ENCODE results near the gene INHBE. TPM values are rescaled to one million over a fixed set of nuclear protein-coding genes. Genes with fewer than 3 reads are reported as not detected.
"Not testable (repeated sequence)": the region's sequence is repeated elsewhere in the genome, so short reads cannot be mapped to it uniquely, and the experiment has no call there.

The INHBE gene

GRCh38 chr12:57500213-57500612 is 45.1 kb downstream of the INHBE start:
- WGBS = 96% methylated on average over 11 of the region's 11 CpGs
- H2BK120ac ChIP-seq (ENCODE audit: low read depth, low read length) = no peak overlapping the region
- H2BK15ac ChIP-seq (ENCODE audit: low read depth, poor library complexity, severe bottlenecking) = no peak overlapping the region
- no peak overlapping the region for H3K14ac ChIP-seq (ENCODE audit: low read length in 2 of 2)
- no peaks in the 10 kb centered on the region for H3K27me3 ChIP-seq (ENCODE audit: control insufficient read depth in 1 of 2, insufficient read depth in 1 of 2, low read length in 2 of 2)
- no peak overlapping the region for H3K4me3 ChIP-seq (ENCODE audit: insufficient read depth in 1 of 2, low read depth in 1 of 2, low read length in 2 of 2)
- H3K23ac ChIP-seq (ENCODE audit: low read length in 2 of 2) = no peak overlapping the region
- H2BK12ac ChIP-seq (ENCODE audit: low read length in 2 of 2) = no peak overlapping the region
- H4K8ac ChIP-seq (ENCODE audit: low read length) = no peak overlapping the region
- no peak overlapping the region for H3K27ac ChIP-seq (ENCODE audit: low read length, poor library complexity, severe bottlenecking)
- peaks cover 80 to 83% of the 10 kb centered on the region in 2 experiments for H3K36me3 ChIP-seq (ENCODE audit: control insufficient read depth in 1 of 2, insufficient read depth in 2 of 2, low read depth in 1 of 2, low read length in 2 of 2)
- no peak overlapping the region for H2BK5ac ChIP-seq (ENCODE audit: low read depth, low read length, poor library complexity, severe bottlenecking)
- no peaks in the 10 kb centered on the region for H3K4me1 ChIP-seq (ENCODE audit: control insufficient read depth, insufficient read depth, low read depth, low read length)
- no peak for DNase-seq
- peaks cover 33% of the 10 kb centered on the region for H3K79me1 ChIP-seq (replicated peaks; ENCODE audit: low read length, poor library complexity, severe bottlenecking)
- H2AFZ ChIP-seq (ENCODE audit: low read depth, low read length) = no peak overlapping the region
- no peak overlapping the region for H2AK5ac ChIP-seq (ENCODE audit: low read length, severe bottlenecking)
- H3K9me3 ChIP-seq (ENCODE audit: control insufficient read depth, low read length) = no peaks in the 10 kb centered on the region
- no peak overlapping the region for H3K9ac ChIP-seq (ENCODE audit: low read length)
- H4K91ac ChIP-seq (ENCODE audit: low read length) = no peak overlapping the region
- no peak overlapping the region for H3K4ac ChIP-seq (ENCODE audit: low read depth in 1 of 2, low read length in 2 of 2)
- H3K18ac ChIP-seq (ENCODE audit: low read depth in 1 of 2, low read length in 2 of 2) = no peak overlapping the region
- H3K4me2 ChIP-seq (ENCODE audit: low read length, poor library complexity, severe bottlenecking) = no peak overlapping the region

GRCh38 chr12:57502311-57502969 is 47.3 kb downstream of the INHBE start:
- H4K8ac ChIP-seq (ENCODE audit: low read length); H2BK12ac ChIP-seq (ENCODE audit: low read length in 2 of 2); DNase-seq; H2BK15ac ChIP-seq (ENCODE audit: low read depth, poor library complexity, severe bottlenecking); H2BK120ac ChIP-seq (ENCODE audit: low read depth, low read length); H3K9ac ChIP-seq (ENCODE audit: low read length); H3K14ac ChIP-seq (ENCODE audit: low read length in 2 of 2); H3K27me3 ChIP-seq (ENCODE audit: control insufficient read depth in 1 of 2, insufficient read depth in 1 of 2, low read length in 2 of 2); H3K4me1 ChIP-seq (ENCODE audit: control insufficient read depth, insufficient read depth, low read depth, low read length); H3K27ac ChIP-seq (ENCODE audit: low read length, poor library complexity, severe bottlenecking); H3K4ac ChIP-seq (ENCODE audit: low read depth in 1 of 2, low read length in 2 of 2); H2BK5ac ChIP-seq (ENCODE audit: low read depth, low read length, poor library complexity, severe bottlenecking); H2AFZ ChIP-seq (ENCODE audit: low read depth, low read length); H3K23ac ChIP-seq (ENCODE audit: low read length in 2 of 2); H2AK5ac ChIP-seq (ENCODE audit: low read length, severe bottlenecking); H3K9me3 ChIP-seq (ENCODE audit: control insufficient read depth, low read length); H3K4me3 ChIP-seq (ENCODE audit: insufficient read depth in 1 of 2, low read depth in 1 of 2, low read length in 2 of 2); H3K18ac ChIP-seq (ENCODE audit: low read depth in 1 of 2, low read length in 2 of 2); H4K91ac ChIP-seq (ENCODE audit: low read length); H3K4me2 ChIP-seq (ENCODE audit: low read length, poor library complexity, severe bottlenecking): not testable (repeated sequence)
- Histone ChIP-seq H3K36me3 (ENCODE audit: control insufficient read depth in 1 of 2, insufficient read depth in 2 of 2, low read depth in 1 of 2, low read length in 2 of 2) (peaks cover 74 to 77% of the 10 kb centered on the region in 2 experiments), H3K79me1 (replicated peaks; ENCODE audit: low read length, poor library complexity, severe bottlenecking) (peaks cover 36% of the 10 kb centered on the region)
- 98% methylated on average over 17 of the region's 22 CpGs for WGBS

GRCh38 chr12:57506541-57506940 is 51.4 kb downstream of the INHBE start:
- not testable (repeated sequence) for H3K9ac ChIP-seq (ENCODE audit: low read length); H2BK15ac ChIP-seq (ENCODE audit: low read depth, poor library complexity, severe bottlenecking); H3K27me3 ChIP-seq (ENCODE audit: control insufficient read depth in 1 of 2, insufficient read depth in 1 of 2, low read length in 2 of 2); H3K4me2 ChIP-seq (ENCODE audit: low read length, poor library complexity, severe bottlenecking); DNase-seq; H4K91ac ChIP-seq (ENCODE audit: low read length); H2AK5ac ChIP-seq (ENCODE audit: low read length, severe bottlenecking); H3K4ac ChIP-seq (ENCODE audit: low read depth in 1 of 2, low read length in 2 of 2); H3K18ac ChIP-seq (ENCODE audit: low read depth in 1 of 2, low read length in 2 of 2); H2BK5ac ChIP-seq (ENCODE audit: low read depth, low read length, poor library complexity, severe bottlenecking); H4K8ac ChIP-seq (ENCODE audit: low read length); H2BK120ac ChIP-seq (ENCODE audit: low read depth, low read length); H3K14ac ChIP-seq (ENCODE audit: low read length in 2 of 2); H3K4me3 ChIP-seq (ENCODE audit: insufficient read depth in 1 of 2, low read depth in 1 of 2, low read length in 2 of 2); H3K9me3 ChIP-seq (ENCODE audit: control insufficient read depth, low read length); H3K23ac ChIP-seq (ENCODE audit: low read length in 2 of 2); H2BK12ac ChIP-seq (ENCODE audit: low read length in 2 of 2); H2AFZ ChIP-seq (ENCODE audit: low read depth, low read length); H3K4me1 ChIP-seq (ENCODE audit: control insufficient read depth, insufficient read depth, low read depth, low read length); H3K27ac ChIP-seq (ENCODE audit: low read length, poor library complexity, severe bottlenecking)
- WGBS = 93% methylated on average over 1 of the region's 4 CpGs
- Histone ChIP-seq H3K36me3 (ENCODE audit: control insufficient read depth in 1 of 2, insufficient read depth in 2 of 2, low read depth in 1 of 2, low read length in 2 of 2) (peaks cover 64 to 69% of the 10 kb centered on the region in 2 experiments), H3K79me1 (replicated peaks; ENCODE audit: low read length, poor library complexity, severe bottlenecking) (peaks cover 17% of the 10 kb centered on the region)

Small RNA genes within 50 kb of the gene (small RNA-seq; reads per million reads assigned to genes)
- not detected for gene RNU6-879P (ENCODE audit: low read depth)

Measured in mesenchymal stem cell (in vitro differentiated cells and primary cell).